H9 (cell line): ENCODE results near the gene SLC13A4. TPM values are rescaled to one million over a fixed set of nuclear protein-coding genes. Genes with fewer than 3 reads are reported as not detected.

ENCODE experiments used
- DNase-seq: peaks from one replicate; pipeline ENCODE4 v3.0.0-alpha.2; 2017
- H2AFZ ChIP-seq: one replicate; pipeline ENCODE4 v1.6.1; 2013; ENCODE audit warnings: mild to moderate bottlenecking, low read length, control low read depth, moderate library complexity
- H2AK5ac ChIP-seq: 2 replicates; pipeline ENCODE4 v1.6.1; 2013; ENCODE audit warnings: low read length, control low read depth, mixed read lengths; ENCODE audit not compliant: insufficient read length
- H2BK120ac ChIP-seq: one replicate; pipeline ENCODE4 v1.6.1; 2013; ENCODE audit warnings: low read depth, mild to moderate bottlenecking, low read length, control low read depth, inconsistent platforms; ENCODE audit not compliant: poor library complexity, severe bottlenecking
- H2BK12ac ChIP-seq: 2 replicates; pipeline ENCODE4 v1.6.1; 2013; ENCODE audit warnings: low read length, control low read depth, mixed read lengths, low read depth; ENCODE audit not compliant: insufficient read length
- H2BK15ac ChIP-seq: 2 replicates; pipeline ENCODE4 v1.6.1; 2013; ENCODE audit warnings: low read depth, low read length, control low read depth
- H2BK20ac ChIP-seq: one replicate; pipeline ENCODE4 v1.6.1; 2013; ENCODE audit warnings: low read depth, mild to moderate bottlenecking, low read length, control low read depth, inconsistent platforms; ENCODE audit not compliant: poor library complexity, severe bottlenecking
- H2BK5ac ChIP-seq: 2 replicates; pipeline ENCODE4 v1.6.1; 2013; ENCODE audit warnings: low read length, control low read depth, mixed read lengths; ENCODE audit not compliant: insufficient read length
- H3K14ac ChIP-seq: 2 replicates; pipeline ENCODE4 v1.6.1; 2013; ENCODE audit warnings: low read length, control low read depth; ENCODE audit not compliant: insufficient read depth
- H3K18ac ChIP-seq: 2 replicates; pipeline ENCODE4 v1.6.1; 2013; ENCODE audit warnings: low read depth, mild to moderate bottlenecking, mixed read lengths, low read length, control low read depth; ENCODE audit not compliant: insufficient read length
- H3K23ac ChIP-seq: 2 replicates; pipeline ENCODE4 v1.6.1; 2013; ENCODE audit warnings: low read length, control low read depth, mixed read lengths, low read depth; ENCODE audit not compliant: insufficient read length
- H3K23me2 ChIP-seq: 2 replicates; pipeline ENCODE4 v1.6.1; 2013; ENCODE audit warnings: low read depth, mild to moderate bottlenecking, mixed read lengths, low read length, control low read depth; ENCODE audit not compliant: insufficient read length, poor library complexity, severe bottlenecking
- H3K27ac ChIP-seq: 2 replicates; pipeline ENCODE4 v1.5.1; 2013; ENCODE audit warnings: low read length, control low read depth, mixed read lengths, low read depth; ENCODE audit not compliant: insufficient read length
- H3K27me3 ChIP-seq: 2 replicates; pipeline ENCODE4 v1.6.1; 2013; ENCODE audit warnings: low read length, control low read depth, inconsistent platforms; ENCODE audit not compliant: insufficient read depth
- H3K4ac ChIP-seq: 2 replicates; pipeline ENCODE4 v1.6.1; 2013; ENCODE audit warnings: low read depth, mild to moderate bottlenecking, control low read depth, inconsistent platforms, low read length, moderate library complexity
- H3K4me1 ChIP-seq: 2 replicates; pipeline ENCODE4 v1.6.1; 2013; ENCODE audit warnings: low read length, control low read depth, inconsistent platforms; ENCODE audit not compliant: insufficient read depth
- H3K4me2 ChIP-seq: 2 replicates; pipeline ENCODE4 v1.6.1; 2013; ENCODE audit warnings: low read length, control low read depth, mixed read lengths; ENCODE audit not compliant: insufficient read length, insufficient read depth
- H3K56ac ChIP-seq: 2 replicates; pipeline ENCODE4 v1.6.1; 2013; ENCODE audit warnings: low read depth, mild to moderate bottlenecking, mixed read lengths, low read length, control low read depth; ENCODE audit not compliant: insufficient read length
- H3K79me1 ChIP-seq: 2 replicates; pipeline ENCODE4 v1.6.1; 2013; ENCODE audit warnings: low read depth, mild to moderate bottlenecking, moderate library complexity, low read length, control low read depth, inconsistent platforms; ENCODE audit not compliant: insufficient read depth, poor library complexity, severe bottlenecking
- H3K79me2 ChIP-seq: 2 replicates; pipeline ENCODE4 v1.6.1; 2013; ENCODE audit warnings: low read length, control low read depth, inconsistent platforms; ENCODE audit not compliant: insufficient read depth
- H3K9ac ChIP-seq: 2 replicates; pipeline ENCODE4 v1.6.1; 2013; ENCODE audit warnings: low read length, control low read depth, mixed read lengths; ENCODE audit not compliant: insufficient read length; ENCODE audit errors: extremely low read depth
- H3K9me3 ChIP-seq: one replicate; pipeline ENCODE4 v1.6.1; 2013; ENCODE audit warnings: low read depth, low read length, inconsistent platforms; ENCODE audit not compliant: control insufficient read depth
- H3T11ph ChIP-seq: one replicate; pipeline ENCODE4 v1.6.1; 2013; ENCODE audit warnings: mild to moderate bottlenecking, low read length, control low read depth, inconsistent platforms
- H4K20me1 ChIP-seq: one replicate; pipeline ENCODE4 v1.6.1; 2013; ENCODE audit not compliant: control insufficient read depth, insufficient read length, insufficient read depth
- H4K5ac ChIP-seq: 2 replicates; pipeline ENCODE4 v1.6.1; 2013; ENCODE audit warnings: low read depth, mild to moderate bottlenecking, mixed read lengths, low read length, control low read depth; ENCODE audit not compliant: insufficient read length
- H4K8ac ChIP-seq: replicated peaks from 2 replicates; pipeline ENCODE4 v1.6.1; 2013; ENCODE audit warnings: low read length, control low read depth, mixed read lengths, low read depth; ENCODE audit not compliant: insufficient read length
- H4K91ac ChIP-seq: 2 replicates; pipeline ENCODE4 v1.6.1; 2013; ENCODE audit warnings: low read depth, mild to moderate bottlenecking, moderate library complexity, mixed read lengths, low read length, control low read depth; ENCODE audit not compliant: insufficient read length
- H3K27ac Mint-ChIP-seq, 3 experiments: 2 replicates in 2 of 3; 3 replicates in 1 of 3; pipeline ENCODE4 v1.8.0; 2020 to 2021; ENCODE audit warnings: mixed read lengths in 3 of 3, mild to moderate bottlenecking in 1 of 3, moderate library complexity in 1 of 3
- H3K27me3 Mint-ChIP-seq: 2 replicates; pipeline ENCODE4 v1.8.0; 2021; ENCODE audit warnings: low read depth, mild to moderate bottlenecking, moderate library complexity, mixed read lengths
- H3K36me3 Mint-ChIP-seq, 3 experiments: 2 replicates in 2 of 3; 3 replicates in 1 of 3; pipeline ENCODE4 v1.8.0; 2020 to 2021; ENCODE audit warnings: low read depth in 3 of 3, mixed read lengths in 3 of 3; ENCODE audit not compliant: insufficient read depth in 1 of 3
- H3K4me1 Mint-ChIP-seq, 2 experiments: 2 replicates each; pipeline ENCODE4 v1.8.0; 2020; ENCODE audit warnings: mixed read lengths in 2 of 2
- H3K4me3 Mint-ChIP-seq, 2 experiments: 2 replicates in 1 of 2; 3 replicates in 1 of 2; pipeline ENCODE4 v1.8.0; 2020 to 2021; ENCODE audit warnings: mild to moderate bottlenecking in 2 of 2, mixed read lengths in 2 of 2, moderate library complexity in 1 of 2
- H3K9me3 Mint-ChIP-seq, 2 experiments: 2 replicates in 1 of 2; 3 replicates in 1 of 2; pipeline ENCODE4 v1.8.0; 2020; ENCODE audit warnings: mild to moderate bottlenecking in 2 of 2, mixed read lengths in 2 of 2, moderate library complexity in 1 of 2
- WGBS: extraction: QIAGEN DNeasy Blood & Tissue Kit; methylation state at CpG from one replicate; pipeline ENCODE4 v1.1.7; 2013; ENCODE audit warnings: missing lambda C conversion rate, low lambda C conversion rate, mixed read lengths; ENCODE audit not compliant: insufficient read length; ENCODE audit errors: extremely low coverage; 5-methylcytosine and 5-hydroxymethylcytosine counted together
- total RNA-seq: library from RNA; stranded (reverse); gene quantifications from 2 replicates; pipeline ENCODE4 v1.2.1, GENCODE V29; 2021
- TF ChIP-seq, protein P1 (sequence below): fragments of 200-600 bp; sonication (generic); conservative IDR thresholded peaks from 3 replicates; pipeline ENCODE4 v1.8.0; 2021; ENCODE audit warnings: antibody characterized with exemption, mild to moderate bottlenecking

SLC13A4 gene
- total RNA-seq, 1 experiment from 2014 or later, result 3.5 TPM

DNA sequence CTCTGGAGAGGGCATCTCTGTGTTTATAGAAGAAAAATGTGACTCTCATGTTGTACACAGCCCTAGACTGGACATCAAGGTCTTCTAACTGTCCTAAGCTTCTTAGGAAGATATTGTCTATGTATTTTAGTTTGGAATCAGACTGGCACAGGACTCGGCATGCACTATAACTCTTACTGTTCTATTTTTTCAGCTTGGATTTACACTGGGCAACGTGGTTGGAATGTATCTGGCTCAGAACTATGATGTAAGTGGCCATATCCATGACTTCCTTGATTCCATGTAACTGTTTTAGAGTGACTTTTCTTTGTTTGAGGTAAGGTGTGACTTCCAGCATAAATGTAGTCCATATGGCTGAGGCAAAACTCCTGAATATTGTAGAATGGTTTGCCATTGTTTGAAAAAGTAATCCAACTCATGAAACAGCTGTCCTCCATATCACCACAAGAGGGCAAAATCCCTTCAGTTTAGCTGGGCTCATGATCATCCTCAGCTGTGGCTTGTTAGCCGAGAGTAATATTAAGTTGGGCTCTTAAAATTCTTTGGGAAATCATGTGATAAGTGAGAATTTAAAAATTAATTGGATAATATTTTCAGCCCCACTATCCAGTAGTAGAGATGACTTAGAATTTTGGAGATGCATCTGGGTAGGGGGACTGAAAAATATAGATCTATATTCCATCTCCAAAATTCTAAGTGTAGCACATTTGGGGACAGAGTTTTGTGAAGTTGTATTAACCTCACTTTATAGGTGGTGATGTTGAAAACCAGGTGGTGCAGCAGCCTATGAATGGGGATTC lies 55.2 kb downstream of the SLC13A4 start:
- Histone ChIP-seq H2BK12ac (no peak overlapping the region), H3K79me1 (peaks cover 3% of the 10 kb centered on the region), H3K14ac (no peak overlapping the region), H3K56ac (no peak overlapping the region), H3K4ac (no peak overlapping the region), H4K20me1 (no peaks in the 10 kb centered on the region), H3K23me2 (no peaks in the 10 kb centered on the region), H2AFZ (no peak overlapping the region), H3K27ac (no peak overlapping the region), H2BK15ac (no peak overlapping the region), H2AK5ac (no peak overlapping the region), H3T11ph (no peak overlapping the region), H3K18ac (no peak overlapping the region), H3K9me3 (no peaks in the 10 kb centered on the region), H4K91ac (no peak overlapping the region), H2BK120ac (no peak overlapping the region), H3K4me1 (no peaks in the 10 kb centered on the region), H3K23ac (no peak overlapping the region), H4K8ac (no peak overlapping the region), H3K79me2 (peaks cover 4% of the 10 kb centered on the region; the same call in 1 of the 2 replicates), H2BK5ac (no peak overlapping the region), H3K4me2 (no peak overlapping the region), H3K27me3 (no peaks in the 10 kb centered on the region), H4K5ac (no peak overlapping the region), H3K9ac (no peak overlapping the region), H2BK20ac (no peak overlapping the region)
- Mint-ChIP-seq H3K36me3 (peaks cover 11 to 38% (median 28%) of the 10 kb centered on the region in 3 experiments), H3K4me1 (peaks cover 3 to 8% of the 10 kb centered on the region in 2 experiments; a peak in 2 of 4 replicates), H3K27me3 (no peaks in the 10 kb centered on the region), H3K27ac (peak overlapping the region in 1 of 3 experiments; percentile 91; a peak in 3 of 7 replicates), H3K9me3 (peaks cover 0 to 6% of the 10 kb centered on the region in 2 experiments; a peak in 2 of 5 replicates), H3K4me3 (no peak overlapping the region)
- no CpG with 5 or more reads among the region's 3 CpGs for WGBS
- DNase-seq, result no peak
- TF ChIP-seq, protein P1, sequence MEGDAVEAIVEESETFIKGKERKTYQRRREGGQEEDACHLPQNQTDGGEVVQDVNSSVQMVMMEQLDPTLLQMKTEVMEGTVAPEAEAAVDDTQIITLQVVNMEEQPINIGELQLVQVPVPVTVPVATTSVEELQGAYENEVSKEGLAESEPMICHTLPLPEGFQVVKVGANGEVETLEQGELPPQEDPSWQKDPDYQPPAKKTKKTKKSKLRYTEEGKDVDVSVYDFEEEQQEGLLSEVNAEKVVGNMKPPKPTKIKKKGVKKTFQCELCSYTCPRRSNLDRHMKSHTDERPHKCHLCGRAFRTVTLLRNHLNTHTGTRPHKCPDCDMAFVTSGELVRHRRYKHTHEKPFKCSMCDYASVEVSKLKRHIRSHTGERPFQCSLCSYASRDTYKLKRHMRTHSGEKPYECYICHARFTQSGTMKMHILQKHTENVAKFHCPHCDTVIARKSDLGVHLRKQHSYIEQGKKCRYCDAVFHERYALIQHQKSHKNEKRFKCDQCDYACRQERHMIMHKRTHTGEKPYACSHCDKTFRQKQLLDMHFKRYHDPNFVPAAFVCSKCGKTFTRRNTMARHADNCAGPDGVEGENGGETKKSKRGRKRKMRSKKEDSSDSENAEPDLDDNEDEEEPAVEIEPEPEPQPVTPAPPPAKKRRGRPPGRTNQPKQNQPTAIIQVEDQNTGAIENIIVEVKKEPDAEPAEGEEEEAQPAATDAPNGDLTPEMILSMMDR, result peak; percentile 83
